Activated naive CD8-positive, alpha-beta T cell treated with anti-CD3 and anti-CD28 coated beads for 36 hours (primary cell): ENCODE measurements around the gene GIGYF2. TPM values are rescaled to one million over a fixed set of nuclear protein-coding genes. Genes with fewer than 3 reads are reported as not detected.

Source experiments
- DNase-seq: peaks from one replicate; pipeline ENCODE4 v3.0.0; 2021
- H3K27ac Mint-ChIP-seq: one replicate; pipeline ENCODE4 v1.8.0; 2022; ENCODE audit warnings: mild to moderate bottlenecking, moderate library complexity, mixed read lengths
- H3K27me3 Mint-ChIP-seq: one replicate; pipeline ENCODE4 v1.8.0; 2022; ENCODE audit warnings: mild to moderate bottlenecking, mixed read lengths
- H3K36me3 Mint-ChIP-seq: one replicate; pipeline ENCODE4 v1.8.0; 2021; ENCODE audit warnings: mild to moderate bottlenecking, mixed read lengths
- H3K4me1 Mint-ChIP-seq: one replicate; pipeline ENCODE4 v1.8.0; 2021; ENCODE audit warnings: mixed read lengths
- H3K4me3 Mint-ChIP-seq: one replicate; pipeline ENCODE4 v1.8.0; 2022; ENCODE audit warnings: mild to moderate bottlenecking, moderate library complexity, mixed read lengths
- H3K9me3 Mint-ChIP-seq: one replicate; pipeline ENCODE4 v1.8.0; 2022; ENCODE audit warnings: mixed read lengths
- total RNA-seq, 2 experiments: library from RNA; stranded (reverse); gene quantifications; one replicate each; pipeline ENCODE4 v1.2.3, GENCODE V29; 2021

GIGYF2 gene
- 10 to 100 TPM; 45.2 to 45.7 TPM for total RNA-seq

- Mint-ChIP-seq H3K9me3 (peaks cover 5% of the 10 kb centered on the region), H3K27me3 (no peaks in the 10 kb centered on the region), H3K27ac (peak within 1 kb of the TSS; percentile 80), H3K4me1 (peaks cover 29% of the 10 kb centered on the region), H3K4me3 (peak within 1 kb of the TSS; percentile 95), H3K36me3 (peaks cover 27% of the 10 kb centered on the region)
- DNase-seq: peak; percentile 93
Observed at GRCh38 chr2:232697059-232697806, at the start of gene GIGYF2. TSS of gene GIGYF2 (plus strand) at chr2:232697331. CDS start at chr2:232735198, 37,867 bp downstream.

- H3K27ac Mint-ChIP-seq: no peak overlapping the region
- DNase-seq: no peak
- no peaks in the 10 kb centered on the region for H3K9me3 Mint-ChIP-seq
- no peaks in the 10 kb centered on the region for H3K36me3 Mint-ChIP-seq
- H3K4me1 Mint-ChIP-seq: no peaks in the 10 kb centered on the region
- no peak overlapping the region for H3K4me3 Mint-ChIP-seq
- H3K27me3 Mint-ChIP-seq: no peaks in the 10 kb centered on the region
Observed at GRCh38 chr2:232649033-232649432, 48.1 kb upstream of the GIGYF2 start.

GRCh38 chr2:232652505-232652851 is 44.7 kb upstream of the GIGYF2 start:
- H3K9me3 Mint-ChIP-seq: no peaks in the 10 kb centered on the region
- no peaks in the 10 kb centered on the region for H3K36me3 Mint-ChIP-seq
- H3K27ac Mint-ChIP-seq: no peak overlapping the region
- H3K4me3 Mint-ChIP-seq: no peak overlapping the region
- no peak for DNase-seq
- no peaks in the 10 kb centered on the region for H3K27me3 Mint-ChIP-seq
- H3K4me1 Mint-ChIP-seq: no peaks in the 10 kb centered on the region

- Mint-ChIP-seq H3K4me1 (no peaks in the 10 kb centered on the region), H3K4me3 (no peak overlapping the region), H3K27me3 (no peaks in the 10 kb centered on the region), H3K27ac (no peak overlapping the region), H3K36me3 (no peaks in the 10 kb centered on the region), H3K9me3 (no peaks in the 10 kb centered on the region)
- no peak for DNase-seq
Observed at GRCh38 chr2:232653441-232653840, 43.7 kb upstream of the GIGYF2 start.

GRCh38 chr2:232655392-232655791 is 41.7 kb upstream of the GIGYF2 start:
- Mint-ChIP-seq H3K27ac (no peak overlapping the region), H3K36me3 (no peaks in the 10 kb centered on the region), H3K9me3 (no peaks in the 10 kb centered on the region), H3K4me1 (no peaks in the 10 kb centered on the region), H3K27me3 (no peaks in the 10 kb centered on the region), H3K4me3 (no peak overlapping the region)
- DNase-seq: no peak

- H3K9me3 Mint-ChIP-seq: no peaks in the 10 kb centered on the region
- H3K4me1 Mint-ChIP-seq: no peaks in the 10 kb centered on the region
- H3K36me3 Mint-ChIP-seq: no peaks in the 10 kb centered on the region
- H3K27ac Mint-ChIP-seq: no peak overlapping the region
- no peaks in the 10 kb centered on the region for H3K27me3 Mint-ChIP-seq
- no peak for DNase-seq
- H3K4me3 Mint-ChIP-seq: no peak overlapping the region
Observed at GRCh38 chr2:232658217-232658785, 38.8 kb upstream of the GIGYF2 start.

GRCh38 chr2:232659359-232659758 is 37.8 kb upstream of the GIGYF2 start:
- Mint-ChIP-seq H3K9me3 (no peaks in the 10 kb centered on the region), H3K27me3 (no peaks in the 10 kb centered on the region), H3K4me1 (no peaks in the 10 kb centered on the region), H3K36me3 (no peaks in the 10 kb centered on the region), H3K27ac (no peak overlapping the region), H3K4me3 (no peak overlapping the region)
- no peak for DNase-seq

- Mint-ChIP-seq H3K36me3 (no peaks in the 10 kb centered on the region), H3K27me3 (no peaks in the 10 kb centered on the region), H3K4me1 (no peaks in the 10 kb centered on the region), H3K27ac (no peak overlapping the region), H3K4me3 (no peak overlapping the region), H3K9me3 (no peaks in the 10 kb centered on the region)
- no peak for DNase-seq
Observed at GRCh38 chr2:232662486-232663260, 34.5 kb upstream of the GIGYF2 start.

- Mint-ChIP-seq H3K4me3 (no peak overlapping the region), H3K27ac (no peak overlapping the region), H3K9me3 (no peaks in the 10 kb centered on the region), H3K4me1 (no peaks in the 10 kb centered on the region), H3K36me3 (no peaks in the 10 kb centered on the region), H3K27me3 (peaks cover 5% of the 10 kb centered on the region)
- DNase-seq: no peak
Observed at GRCh38 chr2:232666051-232666805, 30.9 kb upstream of the GIGYF2 start.

- Mint-ChIP-seq H3K27me3 (peaks cover 5% of the 10 kb centered on the region), H3K9me3 (no peaks in the 10 kb centered on the region), H3K27ac (no peak overlapping the region), H3K4me3 (no peak overlapping the region), H3K4me1 (no peaks in the 10 kb centered on the region), H3K36me3 (no peaks in the 10 kb centered on the region)
- DNase-seq: no peak
Observed at GRCh38 chr2:232667989-232668583, 29.0 kb upstream of the GIGYF2 start.

GRCh38 chr2:232668805-232669444 is 28.2 kb upstream of the GIGYF2 start:
- no peak for DNase-seq
- no peaks in the 10 kb centered on the region for H3K9me3 Mint-ChIP-seq
- H3K27ac Mint-ChIP-seq: no peak overlapping the region
- H3K36me3 Mint-ChIP-seq: no peaks in the 10 kb centered on the region
- peaks cover 5% of the 10 kb centered on the region for H3K27me3 Mint-ChIP-seq
- H3K4me3 Mint-ChIP-seq: no peak overlapping the region
- H3K4me1 Mint-ChIP-seq: no peaks in the 10 kb centered on the region

GRCh38 chr2:232672588-232672987 is 24.5 kb upstream of the GIGYF2 start:
- H3K27me3 Mint-ChIP-seq: peaks cover 5% of the 10 kb centered on the region
- H3K36me3 Mint-ChIP-seq: no peaks in the 10 kb centered on the region

GRCh38 chr2:232674491-232674890 is 22.6 kb upstream of the GIGYF2 start:
- Mint-ChIP-seq H3K27me3 (peaks cover 5% of the 10 kb centered on the region), H3K9me3 (no peaks in the 10 kb centered on the region), H3K4me3 (no peak overlapping the region), H3K36me3 (no peaks in the 10 kb centered on the region), H3K27ac (no peak overlapping the region), H3K4me1 (peaks cover 4% of the 10 kb centered on the region)
- no peak for DNase-seq

More at GRCh38 chr2:232672588-232672987, 24.5 kb upstream of the GIGYF2 start:
- H3K4me3 Mint-ChIP-seq: no peak overlapping the region
- H3K4me1 Mint-ChIP-seq: peaks cover 4% of the 10 kb centered on the region
- no peak overlapping the region for H3K27ac Mint-ChIP-seq
- no peak for DNase-seq
- H3K9me3 Mint-ChIP-seq: no peaks in the 10 kb centered on the region

GRCh38 chr2:232675381-232675780 is 21.8 kb upstream of the GIGYF2 start:
- no peak overlapping the region for H3K27ac Mint-ChIP-seq
- H3K9me3 Mint-ChIP-seq: no peaks in the 10 kb centered on the region
- peaks cover 4% of the 10 kb centered on the region for H3K4me1 Mint-ChIP-seq
- DNase-seq: no peak
- H3K36me3 Mint-ChIP-seq: no peaks in the 10 kb centered on the region
- peaks cover 11% of the 10 kb centered on the region for H3K27me3 Mint-ChIP-seq
- H3K4me3 Mint-ChIP-seq: no peak overlapping the region
